HG02798 (cell line): ENCODE data around the gene DPP9.

Experiments used
- ATAC-seq: cut with Tn5 transposase; IDR thresholded peaks from one replicate; pipeline ENCODE4 v1.9.1; 2021; ENCODE audit warnings: mild to moderate bottlenecking; ENCODE audit not compliant: unreplicated experiment, poor library complexity

DPP9 gene

GRCh38 chr19:4662812-4663211 lies 60.8 kb downstream of the DPP9 start:
- no peak for ATAC-seq

GRCh38 chr19:4662020-4662695 lies 61.5 kb downstream of the DPP9 start:
- no peak for ATAC-seq

- no peak for ATAC-seq
Observed at GRCh38 chr19:4660993-4661392, 62.6 kb downstream of the DPP9 start.

GRCh38 chr19:4660181-4660791 lies 63.4 kb downstream of the DPP9 start:
- ATAC-seq, result no peak

GRCh38 chr19:4657835-4658234 lies 65.8 kb downstream of the DPP9 start:
- ATAC-seq, result no peak

GRCh38 chr19:4657262-4657661 lies 66.4 kb downstream of the DPP9 start:
- no peak for ATAC-seq

- no peak for ATAC-seq
Observed at GRCh38 chr19:4656102-4656501, 67.5 kb downstream of the DPP9 start.

- ATAC-seq, result no peak
Observed at GRCh38 chr19:4654437-4655361, 68.9 kb downstream of the DPP9 start.

- no peak for ATAC-seq
Observed at GRCh38 chr19:4653793-4654436, 69.7 kb downstream of the DPP9 start.

GRCh38 chr19:4652075-4652474 lies 71.6 kb downstream of the DPP9 start:
- no peak for ATAC-seq

GRCh38 chr19:4650159-4650558 lies 73.5 kb downstream of the DPP9 start:
- ATAC-seq, result no peak

GRCh38 chr19:4649392-4650047 lies 74.1 kb downstream of the DPP9 start:
- no peak for ATAC-seq

GRCh38 chr19:4647676-4648644 lies 75.7 kb downstream of the DPP9 start:
- no peak for ATAC-seq

- ATAC-seq, result no peak
Observed at GRCh38 chr19:4645718-4646117, 77.9 kb downstream of the DPP9 start.

- ATAC-seq, result no peak
Observed at GRCh38 chr19:4642625-4643024, 81.0 kb downstream of the DPP9 start.

GRCh38 chr19:4641132-4641531 lies 82.5 kb downstream of the DPP9 start:
- ATAC-seq, result no peak

- ATAC-seq, result no peak
Observed at GRCh38 chr19:4640247-4641000, 83.2 kb downstream of the DPP9 start.

GRCh38 chr19:4639531-4640246 lies 84.0 kb downstream of the DPP9 start:
- peak; percentile 8 for ATAC-seq
